Astrocyte of the cerebellum (primary cell): ENCODE results near the gene TCIRG1.
A peak's percentile ranks its signal among the peaks of the same experiment; 100 is the strongest.

Experiments
- DNase-seq: peaks from one replicate; pipeline ENCODE4 v3.0.0-alpha.2; 2011; ENCODE audit warnings: low read depth
- H3K4me3 ChIP-seq: 2 replicates; pipeline ENCODE4 v1.5.1; 2011; ENCODE audit warnings: mild to moderate bottlenecking, low read depth, low read length, moderate library complexity
- in situ Hi-C: cut with HindIII; loops from 2 replicates; pipeline ENCODE4 v1.10.0; 2017; ENCODE audit warnings: low sequenced_read_pairs
- TF ChIP-seq, protein P1 (sequence below): IDR thresholded peaks from 2 replicates; pipeline ENCODE4 v1.5.1; 2012; ENCODE audit warnings: low read length, low read depth, moderate library complexity, mild to moderate bottlenecking; ENCODE audit errors: missing control alignments

TCIRG1 gene

DNA sequence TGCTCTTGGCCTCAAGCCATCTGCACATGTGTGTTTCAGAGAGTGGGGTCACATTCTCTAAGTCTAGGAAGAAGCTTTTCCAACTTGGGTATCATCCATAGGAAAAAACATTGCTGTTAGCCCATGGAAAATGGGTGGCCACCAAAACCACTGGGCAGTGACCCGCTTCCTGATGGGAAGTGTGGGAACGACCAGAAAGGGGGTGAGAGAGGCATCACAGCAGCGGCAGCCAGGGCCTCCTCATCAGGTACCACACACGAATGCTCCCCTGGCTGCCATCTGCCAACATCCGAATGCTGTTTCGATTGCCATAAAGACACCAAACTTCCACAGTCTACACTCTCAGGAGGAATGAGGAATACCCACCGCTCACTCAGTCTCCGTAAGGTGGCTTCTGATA, 42.0 kb downstream of the TCIRG1 start:
- in situ Hi-C loops = no loop called here
- no peak overlapping the region for H3K4me3 ChIP-seq
- no peak for DNase-seq
- TF ChIP-seq, protein P1, sequence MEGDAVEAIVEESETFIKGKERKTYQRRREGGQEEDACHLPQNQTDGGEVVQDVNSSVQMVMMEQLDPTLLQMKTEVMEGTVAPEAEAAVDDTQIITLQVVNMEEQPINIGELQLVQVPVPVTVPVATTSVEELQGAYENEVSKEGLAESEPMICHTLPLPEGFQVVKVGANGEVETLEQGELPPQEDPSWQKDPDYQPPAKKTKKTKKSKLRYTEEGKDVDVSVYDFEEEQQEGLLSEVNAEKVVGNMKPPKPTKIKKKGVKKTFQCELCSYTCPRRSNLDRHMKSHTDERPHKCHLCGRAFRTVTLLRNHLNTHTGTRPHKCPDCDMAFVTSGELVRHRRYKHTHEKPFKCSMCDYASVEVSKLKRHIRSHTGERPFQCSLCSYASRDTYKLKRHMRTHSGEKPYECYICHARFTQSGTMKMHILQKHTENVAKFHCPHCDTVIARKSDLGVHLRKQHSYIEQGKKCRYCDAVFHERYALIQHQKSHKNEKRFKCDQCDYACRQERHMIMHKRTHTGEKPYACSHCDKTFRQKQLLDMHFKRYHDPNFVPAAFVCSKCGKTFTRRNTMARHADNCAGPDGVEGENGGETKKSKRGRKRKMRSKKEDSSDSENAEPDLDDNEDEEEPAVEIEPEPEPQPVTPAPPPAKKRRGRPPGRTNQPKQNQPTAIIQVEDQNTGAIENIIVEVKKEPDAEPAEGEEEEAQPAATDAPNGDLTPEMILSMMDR = no peak

DNA sequence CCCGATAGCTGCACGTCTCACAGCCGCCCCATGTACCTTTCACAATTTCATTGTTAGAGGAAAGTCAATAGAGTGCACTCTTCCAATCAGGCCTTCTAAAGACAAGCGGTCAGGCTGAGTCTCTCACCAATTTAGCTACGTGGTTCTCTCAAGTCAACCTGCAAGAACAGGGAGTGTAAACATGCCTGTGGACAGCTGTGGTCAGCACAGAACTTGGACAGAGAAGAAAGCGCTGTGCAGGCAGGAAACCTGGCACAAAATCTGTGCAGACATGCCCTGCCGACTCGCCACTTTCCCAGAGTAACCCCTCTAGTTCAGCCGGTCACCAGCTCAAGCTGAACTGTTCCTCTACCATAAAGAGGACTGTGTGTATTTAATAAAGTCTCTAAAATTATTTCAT, 42.9 kb downstream of the TCIRG1 start:
- in situ Hi-C loops = no loop called here
- TF ChIP-seq, protein P1 = no peak
- peak; percentile 59 for DNase-seq
- no peak overlapping the region for H3K4me3 ChIP-seq

- DNase-seq = no peak
- TF ChIP-seq, protein P1 = no peak
- H3K4me3 ChIP-seq = no peak overlapping the region
- in situ Hi-C loops = no loop called here
These were observed 43.7 kb downstream of the TCIRG1 start for GRCh38 chr11:68082481-68082880.

GRCh38 chr11:68083517-68083916, 44.7 kb downstream of the TCIRG1 start:
- H3K4me3 ChIP-seq = no peak overlapping the region
- DNase-seq = no peak
- TF ChIP-seq, protein P1 = no peak
- in situ Hi-C loops = no loop called here

DNA sequence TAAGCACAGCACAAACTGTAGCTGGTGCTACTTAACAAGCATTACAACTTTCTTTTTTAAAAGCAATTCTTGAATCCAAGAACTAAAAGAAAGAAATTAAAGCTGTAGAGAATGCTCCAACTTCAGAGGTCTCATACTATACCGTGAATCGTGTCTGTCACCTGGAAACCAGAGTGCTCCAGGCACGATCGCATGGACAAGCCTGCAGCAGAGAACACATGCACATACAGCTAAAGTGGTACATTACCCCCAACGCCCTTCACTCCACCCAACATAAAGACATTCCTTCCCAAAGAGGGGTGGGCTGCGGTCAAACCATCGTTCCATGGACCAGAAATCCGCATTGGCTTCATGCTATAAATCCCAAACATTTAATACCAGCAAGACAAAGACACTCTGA, 50.9 kb downstream of the TCIRG1 start:
- no peak for DNase-seq
- in situ Hi-C loops = no loop called here
- TF ChIP-seq, protein P1 = no peak
- no peak overlapping the region for H3K4me3 ChIP-seq

DNA sequence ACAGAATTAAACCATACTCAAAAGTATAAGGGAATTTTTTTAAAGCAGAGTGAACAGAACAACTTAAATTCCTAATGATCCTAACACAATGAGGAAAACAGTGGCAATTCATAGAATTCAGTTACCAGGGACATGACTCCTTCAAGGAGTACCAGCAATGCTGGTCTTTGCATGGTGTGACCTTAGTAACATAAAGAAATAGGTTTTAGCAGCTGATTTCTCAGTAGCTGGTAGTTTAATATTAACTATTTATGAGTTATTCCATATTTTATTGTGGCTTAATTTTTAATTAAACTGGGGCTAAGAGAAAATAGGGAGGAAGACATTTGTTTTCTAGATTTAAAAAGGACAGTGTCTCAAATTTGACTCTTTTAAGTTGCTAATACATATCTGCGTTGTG, 51.5 kb downstream of the TCIRG1 start:
- H3K4me3 ChIP-seq = no peak overlapping the region
- DNase-seq = no peak
- in situ Hi-C loops = no loop called here
- TF ChIP-seq, protein P1 = no peak

GRCh38 chr11:68090706-68091105, 51.9 kb downstream of the TCIRG1 start:
- TF ChIP-seq, protein P1 = no peak
- in situ Hi-C loops = no loop called here
- DNase-seq = no peak
- H3K4me3 ChIP-seq = no peak overlapping the region
